Limb (tissue), 2 donors: ENCODE data around the gene KLHDC9.
"Not testable (repeated sequence)": the region's sequence is repeated elsewhere in the genome, so short reads cannot be mapped to it uniquely, and the experiment has no call there.

Experiments used
- DNase-seq, 2 donors: peaks; one replicate each; pipeline ENCODE4 v3.0.0-alpha.2; 2016; ENCODE audit errors: extremely low spot score in 2 of 2

KLHDC9 gene

GRCh38 chr1:161098210-161099068 is at the start of gene KLHDC9:
KLHDC9 (plus strand) TSS chr1:161098361; CDS start chr1:161098536, 175 bp downstream.
- peak; percentile 64 to 83 for DNase-seq

GRCh38 chr1:161048949-161049722 is 49.0 kb upstream of the KLHDC9 start:
- no peak for DNase-seq

DNA sequence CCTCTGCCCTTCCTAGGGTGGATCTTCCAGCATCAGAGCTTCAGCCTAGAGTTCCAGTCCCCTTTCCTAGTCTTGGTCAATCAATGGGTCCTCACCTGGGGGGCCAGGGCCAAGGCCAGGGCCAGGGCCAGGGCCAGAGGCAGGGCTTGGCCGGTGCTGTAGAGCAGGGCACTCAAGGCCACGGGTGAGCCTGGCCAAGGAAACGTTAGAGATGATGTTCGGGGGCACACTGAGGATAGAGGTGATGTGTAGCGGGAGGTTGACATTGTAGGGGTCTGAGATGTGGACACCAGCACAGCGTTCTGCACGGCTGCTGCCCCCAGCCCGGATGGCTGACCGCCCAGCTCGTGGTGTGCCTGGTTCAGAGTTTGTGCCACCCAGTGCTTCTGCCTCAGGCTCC is 46.9 kb upstream of the KLHDC9 start:
- no peak for DNase-seq

- DNase-seq = no peak
Observed at GRCh38 chr1:161052899-161053298, 45.3 kb upstream of the KLHDC9 start.

DNA sequence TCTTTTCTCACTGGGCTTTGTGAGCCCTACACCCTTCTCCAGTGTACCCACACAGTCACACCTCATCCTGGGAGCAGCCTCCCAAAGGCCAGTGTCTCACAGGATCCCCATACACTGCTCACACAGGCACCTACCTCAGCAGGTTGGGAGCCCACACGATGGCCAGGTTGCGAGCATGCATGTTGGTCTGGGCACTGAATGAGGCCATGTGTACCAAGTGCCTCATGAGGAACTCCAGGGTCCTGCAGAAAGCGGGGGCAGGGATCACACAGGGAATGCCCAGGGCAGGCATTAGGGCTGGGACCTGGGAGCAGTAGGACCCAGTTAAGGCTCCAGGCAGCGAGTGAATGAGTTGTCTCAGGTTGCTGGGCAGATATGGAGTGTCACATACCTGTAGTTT is 43.9 kb upstream of the KLHDC9 start:
- DNase-seq = no peak

DNA sequence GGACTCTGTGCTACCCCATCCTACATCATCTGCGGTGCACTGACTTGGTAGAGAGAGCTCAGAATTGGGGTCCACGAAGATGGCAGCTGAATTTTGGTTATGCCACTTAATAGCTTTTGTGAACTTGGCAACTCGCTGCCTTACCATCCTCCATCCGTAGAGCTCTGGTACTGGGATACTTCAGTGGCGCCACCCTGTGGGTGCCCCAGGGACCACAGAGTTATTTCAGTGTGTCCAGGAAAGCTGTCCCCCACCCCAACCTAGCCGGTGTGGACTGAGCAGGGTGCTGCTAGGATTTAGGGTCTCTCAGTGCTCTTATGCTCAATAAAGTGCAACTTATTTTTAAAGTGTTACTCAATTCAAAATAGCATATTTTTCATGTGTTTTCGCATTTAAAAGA is 43.4 kb upstream of the KLHDC9 start:
- DNase-seq = no peak

DNA sequence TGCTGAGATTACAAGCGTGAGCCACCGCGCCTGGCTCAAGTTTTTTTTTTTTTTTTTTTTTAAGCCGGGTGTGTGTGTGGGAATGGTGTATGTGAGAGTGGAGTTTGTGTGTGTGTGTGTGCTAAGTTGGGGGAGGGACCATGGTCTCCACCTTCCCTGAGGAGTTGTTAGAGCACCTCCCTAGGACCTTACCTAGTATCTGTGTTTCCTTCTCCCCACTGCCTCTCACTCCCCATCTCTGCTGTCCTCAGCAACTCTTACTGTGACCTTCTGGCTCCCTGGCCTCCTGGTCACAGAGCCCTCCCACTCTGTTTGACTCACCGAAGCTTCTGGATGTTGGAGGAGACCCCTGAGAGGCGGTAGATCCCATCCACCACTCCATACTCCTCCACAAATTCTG is 38.9 kb upstream of the KLHDC9 start:
- no peak for DNase-seq

GRCh38 chr1:161061419-161061818 is 36.7 kb upstream of the KLHDC9 start:
- DNase-seq = no peak

GRCh38 chr1:161063936-161064335 is 34.2 kb upstream of the KLHDC9 start:
- not testable (repeated sequence) for DNase-seq

- not testable (repeated sequence) for DNase-seq
Observed at GRCh38 chr1:161065681-161066080, 32.5 kb upstream of the KLHDC9 start.

- no peak for DNase-seq
Observed at GRCh38 chr1:161066694-161067093, 31.5 kb upstream of the KLHDC9 start.

GRCh38 chr1:161068306-161069234 is 29.6 kb upstream of the KLHDC9 start:
- no peak for DNase-seq

- no peak for DNase-seq
Observed at GRCh38 chr1:161069241-161069640, 28.9 kb upstream of the KLHDC9 start.

- no peak for DNase-seq
Observed at GRCh38 chr1:161069731-161070270, 28.4 kb upstream of the KLHDC9 start, which contains the start of gene ARHGAP30. ARHGAP30 (minus strand) TSS chr1:161069891; CDS start chr1:161069624, 267 bp downstream.

- no peak for DNase-seq
Observed at GRCh38 chr1:161070761-161071160, 27.4 kb upstream of the KLHDC9 start.

DNA sequence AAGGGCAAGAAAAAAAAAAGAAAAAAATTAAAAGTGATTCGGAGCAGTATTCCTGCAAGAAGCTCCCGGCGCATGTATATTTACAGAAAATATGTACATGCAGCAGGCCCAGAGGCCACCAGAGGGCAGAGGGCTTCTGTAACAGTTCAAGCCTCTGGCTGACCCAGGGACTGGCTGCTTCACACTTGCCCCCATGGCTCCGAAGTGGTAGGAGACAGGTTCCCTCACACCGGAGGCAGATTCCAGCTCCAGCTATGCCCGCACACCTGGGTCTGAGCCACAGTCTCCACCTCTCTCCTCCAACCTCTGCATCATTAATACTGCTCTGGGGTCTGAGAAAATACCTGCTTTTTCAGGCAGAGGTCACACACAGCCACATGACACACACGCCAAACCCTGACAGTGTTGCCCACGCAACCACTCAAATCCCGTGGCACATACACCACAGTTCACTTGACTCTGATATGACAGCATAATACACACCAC is 26.2 kb upstream of the KLHDC9 start:
- DNase-seq = no peak

DNA sequence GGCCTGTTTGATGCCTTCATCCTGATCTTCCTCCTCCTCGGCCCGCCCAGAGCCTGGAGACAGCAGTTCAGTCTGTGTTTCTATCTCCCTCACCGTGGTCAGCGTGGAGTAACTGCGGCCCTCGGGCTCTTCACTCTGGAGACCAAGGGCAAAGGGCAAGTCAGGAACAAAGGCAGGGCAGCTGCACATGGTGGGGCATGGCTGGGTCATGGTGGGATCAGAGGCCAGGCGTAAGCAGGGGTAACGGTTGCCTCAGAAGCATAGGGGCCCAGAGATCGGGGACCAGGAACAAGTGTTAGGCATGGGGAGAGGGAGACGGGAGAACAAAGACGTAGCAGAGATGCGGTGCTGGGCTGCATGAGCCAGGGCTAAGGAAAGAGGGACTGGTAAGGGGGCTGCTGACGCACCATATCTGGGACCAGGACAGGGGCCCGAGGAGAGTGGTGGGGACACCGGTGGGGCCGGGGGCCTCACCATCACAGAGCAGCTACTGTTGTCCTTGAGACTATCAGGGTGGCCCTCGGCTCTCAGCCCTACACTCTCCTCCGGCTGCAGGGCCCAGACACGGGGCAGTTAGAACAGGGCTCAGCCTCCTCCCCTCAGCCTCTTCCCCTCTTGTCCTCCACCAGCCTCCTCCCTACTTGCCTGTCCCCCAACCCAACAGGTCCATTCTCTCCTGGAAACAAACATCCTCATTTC is 25.3 kb upstream of the KLHDC9 start:
- DNase-seq = no peak

- DNase-seq = no peak
Observed at GRCh38 chr1:161073474-161074121, 24.6 kb upstream of the KLHDC9 start.

GRCh38 chr1:161074676-161075368 is 23.3 kb upstream of the KLHDC9 start:
- DNase-seq = no peak
